ENCODE data around the gene NUP205.

The NUP205 gene, protein sequence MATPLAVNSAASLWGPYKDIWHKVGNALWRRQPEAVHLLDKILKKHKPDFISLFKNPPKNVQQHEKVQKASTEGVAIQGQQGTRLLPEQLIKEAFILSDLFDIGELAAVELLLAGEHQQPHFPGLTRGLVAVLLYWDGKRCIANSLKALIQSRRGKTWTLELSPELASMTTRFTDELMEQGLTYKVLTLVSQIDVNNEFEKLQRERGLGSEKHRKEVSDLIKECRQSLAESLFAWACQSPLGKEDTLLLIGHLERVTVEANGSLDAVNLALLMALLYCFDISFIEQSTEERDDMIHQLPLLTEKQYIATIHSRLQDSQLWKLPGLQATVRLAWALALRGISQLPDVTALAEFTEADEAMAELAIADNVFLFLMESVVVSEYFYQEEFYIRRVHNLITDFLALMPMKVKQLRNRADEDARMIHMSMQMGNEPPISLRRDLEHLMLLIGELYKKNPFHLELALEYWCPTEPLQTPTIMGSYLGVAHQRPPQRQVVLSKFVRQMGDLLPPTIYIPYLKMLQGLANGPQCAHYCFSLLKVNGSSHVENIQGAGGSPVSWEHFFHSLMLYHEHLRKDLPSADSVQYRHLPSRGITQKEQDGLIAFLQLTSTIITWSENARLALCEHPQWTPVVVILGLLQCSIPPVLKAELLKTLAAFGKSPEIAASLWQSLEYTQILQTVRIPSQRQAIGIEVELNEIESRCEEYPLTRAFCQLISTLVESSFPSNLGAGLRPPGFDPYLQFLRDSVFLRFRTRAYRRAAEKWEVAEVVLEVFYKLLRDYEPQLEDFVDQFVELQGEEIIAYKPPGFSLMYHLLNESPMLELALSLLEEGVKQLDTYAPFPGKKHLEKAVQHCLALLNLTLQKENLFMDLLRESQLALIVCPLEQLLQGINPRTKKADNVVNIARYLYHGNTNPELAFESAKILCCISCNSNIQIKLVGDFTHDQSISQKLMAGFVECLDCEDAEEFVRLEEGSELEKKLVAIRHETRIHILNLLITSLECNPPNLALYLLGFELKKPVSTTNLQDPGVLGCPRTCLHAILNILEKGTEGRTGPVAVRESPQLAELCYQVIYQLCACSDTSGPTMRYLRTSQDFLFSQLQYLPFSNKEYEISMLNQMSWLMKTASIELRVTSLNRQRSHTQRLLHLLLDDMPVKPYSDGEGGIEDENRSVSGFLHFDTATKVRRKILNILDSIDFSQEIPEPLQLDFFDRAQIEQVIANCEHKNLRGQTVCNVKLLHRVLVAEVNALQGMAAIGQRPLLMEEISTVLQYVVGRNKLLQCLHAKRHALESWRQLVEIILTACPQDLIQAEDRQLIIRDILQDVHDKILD (N-terminal part only)

DNA sequence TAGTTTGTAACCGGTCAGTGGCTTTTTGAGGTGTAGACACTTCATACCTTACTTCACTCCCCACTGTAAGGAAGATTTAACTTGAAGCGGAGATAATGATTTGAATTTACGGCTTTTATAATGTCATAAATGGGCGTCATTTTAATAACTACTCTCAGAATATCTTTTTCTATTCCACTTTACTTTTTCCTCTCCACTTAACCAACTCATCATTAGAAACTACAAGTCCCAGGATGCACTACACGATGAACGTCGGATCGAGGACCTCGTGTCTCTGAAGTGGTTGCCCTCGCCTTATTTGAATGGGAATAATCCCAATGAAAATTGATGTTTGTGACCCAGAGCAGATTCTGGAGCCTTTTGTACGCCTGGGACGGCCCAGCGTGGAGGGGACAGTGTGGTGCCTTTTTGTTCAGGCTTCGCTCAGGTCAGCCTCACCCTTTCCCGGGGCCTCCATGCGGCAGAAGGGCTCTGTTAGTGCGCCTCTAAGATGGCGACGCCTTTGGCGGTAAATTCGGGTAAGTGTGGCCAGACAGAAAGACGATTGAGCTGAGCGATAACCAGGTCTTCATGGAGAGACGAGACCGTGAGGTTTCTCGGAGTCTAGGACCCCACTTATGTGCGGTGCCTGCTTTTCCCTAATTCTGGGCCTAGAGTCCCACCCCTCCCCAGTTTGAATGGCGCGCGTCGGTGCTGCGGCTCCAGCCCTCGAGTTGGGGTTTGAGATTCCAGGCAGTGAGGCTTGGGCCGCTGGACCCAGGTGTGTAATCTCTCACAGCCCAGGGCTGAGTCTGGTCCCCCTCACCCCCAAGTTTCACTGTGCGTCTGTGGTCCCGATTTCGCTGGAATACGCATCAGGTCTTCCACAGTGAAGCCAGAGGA lies at the start of gene NUP205:
TSS of gene NUP205 (plus strand) at position 463 of the 882 bp plus-strand sequence. CDS start at position 491, 28 bp downstream.
- peak; percentile 87 for DNase-seq

DNA sequence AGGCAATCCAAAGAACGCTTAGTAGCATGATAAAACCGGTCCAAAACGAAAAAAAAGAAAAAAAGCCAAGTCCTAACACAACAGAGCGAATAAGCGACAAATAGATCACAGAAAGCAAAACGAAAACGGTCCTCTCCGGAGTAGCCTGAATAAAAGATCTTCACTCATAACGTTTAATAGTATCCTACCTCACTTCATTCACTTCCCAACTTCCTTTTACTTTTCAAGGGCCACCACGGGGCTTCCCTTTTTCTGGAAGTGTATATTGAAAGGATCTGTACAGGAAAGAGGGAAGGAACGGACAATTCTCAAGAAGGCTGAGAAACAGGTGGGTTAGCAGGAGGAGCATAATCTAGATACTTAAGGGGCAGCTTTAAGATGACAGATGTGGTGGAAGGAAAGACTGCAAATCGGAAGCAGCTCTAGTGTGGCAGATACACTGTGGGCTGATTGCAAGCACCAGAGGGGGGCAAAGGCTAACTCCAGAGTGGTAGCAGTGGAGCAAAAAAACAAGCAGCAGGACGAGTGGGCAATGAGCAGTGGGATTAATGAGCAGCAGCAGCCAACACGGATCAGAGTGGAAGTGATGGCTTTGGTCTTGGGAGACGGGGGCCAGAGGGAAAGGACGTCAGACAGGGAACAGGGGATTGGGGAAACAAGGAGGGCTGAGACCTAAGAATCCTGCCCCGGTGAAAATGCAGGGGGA lies 48.7 kb upstream of the NUP205 start:
- no peak for DNase-seq

DNA sequence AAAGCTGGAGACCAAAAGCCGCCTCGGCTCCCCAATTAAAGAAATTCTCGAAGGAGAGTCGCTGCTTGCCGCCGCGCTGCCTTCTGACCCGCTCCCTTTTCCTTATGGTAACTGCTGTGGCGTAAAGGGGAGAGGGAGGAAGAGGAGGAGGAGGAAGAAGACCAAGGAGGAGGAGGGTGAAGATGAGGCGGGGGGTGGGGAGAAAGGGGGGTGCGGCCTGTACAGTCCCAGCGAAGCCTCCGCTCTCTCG lies 48.2 kb upstream of the NUP205 start:
- no peak for DNase-seq

DNA sequence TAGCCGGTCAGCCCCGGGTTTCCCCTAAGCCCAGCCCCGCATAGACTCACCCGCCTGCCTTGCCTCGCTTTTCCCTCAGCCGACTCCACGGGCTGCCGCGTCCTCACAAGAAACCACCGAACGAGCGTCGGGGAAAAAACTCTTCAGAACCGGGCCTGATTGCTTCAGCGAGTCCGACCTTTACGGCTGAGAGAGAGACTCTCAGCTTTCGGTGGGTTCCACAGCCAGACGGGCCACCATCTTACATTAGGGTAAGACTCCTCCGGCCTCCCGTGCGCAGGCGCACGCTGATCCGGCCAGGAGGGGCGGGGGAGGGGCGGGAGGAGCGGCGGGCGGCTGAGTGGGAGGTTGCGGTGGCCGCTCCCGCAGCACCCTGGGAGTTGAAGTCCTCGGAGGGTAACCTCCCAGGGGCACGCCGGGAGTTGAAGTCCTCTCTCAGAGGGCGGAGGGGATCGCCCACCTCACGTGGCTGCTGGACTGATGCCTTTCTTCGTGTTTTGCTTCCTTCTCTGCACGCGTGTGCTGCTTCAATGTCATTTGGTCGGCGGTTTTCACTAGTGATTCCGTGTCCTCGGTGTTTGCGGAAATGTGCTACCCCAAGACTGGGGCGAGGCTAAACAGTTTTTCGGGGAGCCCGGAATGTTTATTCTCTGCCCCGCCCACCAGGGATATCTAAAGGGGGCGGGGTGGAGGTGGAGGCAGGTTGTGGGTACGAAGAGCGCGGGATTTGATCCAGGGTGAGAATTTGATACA lies 47.7 kb upstream of the NUP205 start, which contains the start of gene CNOT4:
TSS of gene CNOT4 (minus strand) at position 264 of the 753 bp plus-strand sequence. CDS start 71,771 bp downstream, outside the sequence.
- peak; percentile 96 for DNase-seq

DNA sequence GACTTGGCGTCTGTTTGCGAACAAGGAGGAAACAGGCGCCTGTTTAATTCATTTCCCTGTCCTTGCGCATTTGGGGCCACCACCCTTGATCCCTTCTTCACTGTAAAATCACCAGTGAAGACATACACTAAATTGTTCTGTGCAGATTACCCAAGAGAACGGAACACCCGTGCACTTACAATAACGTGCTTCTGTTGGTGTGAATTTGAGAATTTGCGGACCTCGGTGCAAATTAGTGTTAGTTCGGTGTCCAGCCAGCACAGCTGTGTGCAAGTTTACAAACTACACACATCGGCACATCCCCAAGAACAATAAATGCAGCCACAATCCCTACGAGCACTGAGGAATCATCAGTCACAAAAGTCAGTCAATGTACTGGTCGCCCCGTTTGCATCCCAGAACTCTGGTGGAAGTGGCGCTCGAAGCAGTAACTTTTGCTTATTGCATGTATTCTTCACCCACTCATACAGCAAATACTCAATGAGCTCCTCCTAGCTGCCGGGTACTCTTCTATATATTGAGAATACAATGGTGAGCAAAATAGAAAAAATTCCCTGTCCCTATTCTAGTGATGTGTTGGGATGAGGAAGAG lies 47.0 kb upstream of the NUP205 start:
- no peak for DNase-seq

DNA sequence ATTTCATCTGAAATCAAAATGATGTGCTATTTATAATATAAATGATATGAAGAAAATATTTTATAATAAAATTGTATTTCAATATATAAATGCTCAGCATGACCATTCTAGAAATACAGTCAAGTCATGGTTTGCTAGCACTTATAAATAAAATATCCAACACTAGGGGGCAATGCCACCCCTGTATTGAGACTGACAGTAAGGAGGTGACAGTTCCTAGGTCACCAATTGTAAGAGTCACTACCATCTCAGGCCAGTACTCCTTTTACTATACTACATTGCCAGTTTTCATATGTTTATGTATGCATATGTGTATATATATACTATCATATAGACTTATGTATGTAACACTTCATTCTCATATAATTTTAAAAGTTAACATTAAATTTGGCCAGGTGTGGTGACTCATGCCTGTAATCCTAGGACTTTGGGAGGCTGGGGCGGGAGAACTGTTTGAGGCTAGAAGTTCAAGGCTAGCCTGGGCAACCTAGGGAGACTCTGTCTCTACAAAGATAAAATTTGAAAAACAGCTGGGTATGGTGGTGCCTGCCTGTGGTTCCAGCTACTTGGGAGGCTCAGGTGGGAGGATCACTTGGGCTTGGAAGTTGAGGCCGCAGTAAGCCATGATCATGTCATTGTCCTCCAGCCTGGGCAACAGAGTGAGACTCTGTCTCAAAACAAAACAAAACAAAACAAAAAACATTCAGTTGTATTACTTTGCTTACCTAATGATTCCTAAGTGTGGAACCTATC lies 45.4 kb upstream of the NUP205 start:
- no peak for DNase-seq

DNA sequence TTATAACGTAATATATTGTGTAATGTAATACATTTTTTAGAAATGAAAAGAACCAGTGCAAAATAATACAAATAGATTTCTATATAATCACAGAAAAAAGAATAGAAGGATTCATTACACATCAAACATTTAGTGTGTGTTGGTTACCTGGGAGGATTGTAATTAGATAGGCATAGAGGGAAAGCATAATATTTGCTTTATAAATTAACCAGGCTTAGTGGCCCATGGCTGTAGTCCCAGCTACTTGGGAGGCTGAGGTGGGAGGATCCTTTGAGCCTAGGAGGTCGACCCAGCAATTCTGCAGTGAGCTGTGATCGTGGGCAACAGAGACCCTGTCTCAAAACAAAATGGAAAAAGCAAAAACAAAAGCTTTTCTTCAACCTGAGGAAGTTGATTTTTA lies 42.9 kb upstream of the NUP205 start:
- no peak for DNase-seq

DNA sequence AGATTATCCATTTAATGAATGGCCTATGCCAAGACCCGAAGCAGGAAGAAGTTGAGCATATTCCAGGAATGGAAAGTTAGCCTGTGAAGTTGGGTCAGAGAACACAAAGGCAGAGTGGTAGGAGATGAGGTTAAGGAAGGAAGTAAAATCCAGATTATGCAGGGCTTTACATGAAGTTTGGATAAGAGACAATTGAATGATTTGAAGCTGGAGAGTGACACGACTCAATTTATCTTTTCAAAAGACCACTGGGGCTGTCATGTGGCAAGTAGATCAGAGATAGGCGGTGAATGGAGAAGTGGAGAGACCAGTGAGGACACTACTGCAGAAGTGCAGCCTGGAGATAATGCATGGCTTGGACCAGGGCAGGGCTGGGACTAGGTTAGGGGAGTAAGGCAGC lies 40.7 kb upstream of the NUP205 start:
- DNase-seq, result no peak

DNA sequence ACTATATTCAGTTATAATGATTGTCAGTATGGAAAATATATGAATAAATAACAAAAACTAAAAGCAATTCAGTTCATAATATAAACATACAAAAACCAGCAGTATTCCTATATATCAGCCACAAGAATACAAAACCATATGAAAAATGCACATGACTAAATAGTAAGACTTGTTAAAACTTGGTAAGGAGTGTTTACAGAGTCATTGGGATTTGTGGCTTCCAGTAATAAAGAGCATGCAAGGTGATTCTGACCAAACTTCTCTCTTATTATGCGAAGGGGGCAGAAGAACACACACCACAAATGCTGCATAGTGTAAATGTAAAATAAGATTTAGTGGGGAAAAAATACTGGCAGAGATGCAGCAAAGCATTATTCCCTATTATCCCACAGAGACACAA lies 39.0 kb upstream of the NUP205 start:
- no peak for DNase-seq

DNA sequence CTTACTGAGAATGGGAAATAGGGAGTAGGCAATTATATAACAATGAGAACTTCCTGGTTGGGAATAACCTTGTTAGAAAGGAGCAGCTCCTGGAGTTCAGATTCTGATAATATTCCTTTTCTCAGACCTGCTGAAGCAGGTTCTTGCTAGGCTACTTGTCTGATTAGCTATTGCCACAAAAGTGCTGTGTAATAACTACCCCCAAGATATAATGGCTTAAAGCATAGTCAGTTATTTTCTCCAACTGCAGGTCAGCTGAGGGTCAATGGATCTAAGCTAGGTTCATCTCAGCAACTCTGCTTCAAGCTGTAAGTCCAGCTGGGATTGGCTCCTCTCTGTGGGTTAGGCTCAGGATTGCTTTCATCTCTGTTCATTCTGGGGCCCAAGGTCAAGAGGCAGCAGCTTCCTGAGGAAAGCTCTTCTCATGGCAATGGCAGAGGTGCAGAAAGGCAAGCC lies 38.5 kb upstream of the NUP205 start:
- no peak for DNase-seq

DNA sequence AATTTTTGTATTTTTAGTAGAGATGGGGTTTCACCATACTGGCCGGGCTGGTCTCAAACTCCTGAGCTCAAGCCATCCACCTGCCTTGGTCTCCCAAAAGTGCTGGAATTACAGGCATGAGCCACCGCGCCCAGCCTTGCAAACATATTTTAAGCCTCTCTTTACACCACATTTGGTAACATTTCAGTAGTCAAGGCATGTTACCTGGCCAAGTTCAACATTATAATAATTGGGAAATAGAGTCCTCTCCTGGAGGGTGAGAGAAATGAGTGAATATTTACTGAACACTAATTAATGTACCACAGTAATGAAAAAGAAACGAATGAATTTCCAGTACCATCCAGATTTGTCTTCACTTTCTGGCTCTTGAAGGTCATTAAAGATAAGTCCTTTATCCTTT lies 37.8 kb upstream of the NUP205 start:
- no peak for DNase-seq

DNA sequence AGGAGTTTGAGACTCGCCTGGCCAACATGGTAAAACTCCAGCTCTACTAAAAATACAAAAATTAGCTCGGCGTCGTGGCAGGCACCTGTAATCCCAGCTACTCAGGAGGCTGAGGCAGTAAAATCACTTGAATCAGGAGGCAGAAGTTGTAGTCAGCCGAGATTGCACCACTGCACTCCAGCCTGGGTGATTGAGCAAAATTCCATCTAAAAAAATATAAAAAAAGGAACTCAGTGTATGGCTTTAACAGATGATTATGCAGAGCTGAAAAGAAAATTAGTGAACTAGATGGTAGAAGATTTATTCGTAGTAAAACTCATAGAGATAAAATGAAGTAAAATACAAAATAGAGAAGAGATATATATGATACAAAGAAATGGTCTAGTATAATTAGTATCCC lies 35.2 kb upstream of the NUP205 start:
- no peak for DNase-seq

DNA sequence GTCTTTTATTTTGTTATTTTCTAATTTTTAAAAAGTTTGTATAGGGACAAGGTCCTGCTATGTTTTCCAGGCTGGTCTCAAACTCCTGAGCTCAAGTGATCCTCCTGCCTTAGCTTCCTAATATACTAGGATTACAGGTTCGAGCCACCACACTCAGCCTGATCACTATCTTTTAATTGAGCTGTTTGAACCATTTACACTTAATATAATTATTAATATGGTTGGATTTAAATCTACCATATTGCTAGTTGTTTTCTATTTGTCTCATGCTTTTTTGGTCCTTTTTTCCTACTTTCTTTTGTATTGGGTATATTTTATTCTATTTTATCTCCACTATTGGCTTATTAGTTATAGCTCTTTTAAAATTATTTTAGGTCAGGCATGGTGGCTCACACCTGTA lies 34.6 kb upstream of the NUP205 start:
- DNase-seq, result no peak

DNA sequence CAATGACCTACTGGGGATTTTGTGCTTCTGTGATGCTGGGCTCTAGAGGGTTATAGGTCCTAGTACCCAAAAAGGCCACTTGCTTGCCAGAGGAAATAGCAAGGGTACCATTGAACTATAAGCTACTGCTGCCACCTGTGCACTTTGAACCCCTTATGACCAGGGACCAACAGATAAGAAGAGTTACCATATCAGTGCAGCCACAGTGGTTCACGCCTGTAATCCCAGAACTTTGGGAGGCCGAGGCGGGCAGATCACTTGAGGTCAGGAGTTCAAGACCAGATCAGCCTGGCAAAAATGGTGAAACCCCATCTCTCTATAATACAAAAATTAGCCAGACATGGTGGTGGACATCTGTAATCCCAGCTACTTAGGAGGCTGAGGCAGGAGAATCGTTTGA lies 32.3 kb upstream of the NUP205 start:
- no peak for DNase-seq

DNA sequence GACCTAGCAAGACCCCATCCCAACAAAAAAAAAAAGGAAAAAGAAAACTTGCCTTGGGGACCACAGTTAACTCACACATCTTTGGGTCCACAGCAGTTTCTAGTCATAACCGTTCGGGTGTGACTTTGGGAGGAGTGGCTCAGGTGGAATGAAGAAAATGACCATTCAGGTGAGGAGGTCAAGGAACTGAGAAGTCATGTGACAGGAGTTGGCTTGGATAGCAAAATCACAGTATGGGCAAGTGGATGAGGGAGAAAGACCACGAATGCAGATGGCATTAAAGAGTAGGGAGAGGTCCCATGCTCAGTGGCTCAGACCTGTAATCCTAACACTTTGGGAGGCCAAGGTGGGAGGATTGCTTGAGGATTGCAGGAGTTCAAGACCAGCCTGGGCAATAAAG lies 30.7 kb upstream of the NUP205 start:
- no peak for DNase-seq

DNA sequence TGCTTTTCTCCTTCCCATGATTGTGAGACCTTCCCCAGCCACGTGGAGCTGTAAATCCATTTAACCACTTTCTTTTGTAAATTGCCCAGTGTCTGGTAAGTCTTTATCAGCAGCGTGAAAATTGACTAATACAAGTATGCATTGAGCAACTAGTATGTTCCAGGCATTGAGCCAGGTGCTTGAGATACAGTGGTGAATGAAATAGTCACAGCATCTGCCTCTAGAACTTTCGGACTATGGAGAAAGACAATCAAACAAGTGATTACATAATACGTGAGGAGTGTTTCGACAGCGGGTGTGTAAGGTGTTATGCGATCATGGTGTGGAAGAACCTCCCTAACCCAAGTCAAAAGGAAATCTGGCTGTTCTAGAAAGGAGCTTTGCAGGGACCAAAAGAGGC lies 21.6 kb upstream of the NUP205 start:
- DNase-seq, result no peak

DNA sequence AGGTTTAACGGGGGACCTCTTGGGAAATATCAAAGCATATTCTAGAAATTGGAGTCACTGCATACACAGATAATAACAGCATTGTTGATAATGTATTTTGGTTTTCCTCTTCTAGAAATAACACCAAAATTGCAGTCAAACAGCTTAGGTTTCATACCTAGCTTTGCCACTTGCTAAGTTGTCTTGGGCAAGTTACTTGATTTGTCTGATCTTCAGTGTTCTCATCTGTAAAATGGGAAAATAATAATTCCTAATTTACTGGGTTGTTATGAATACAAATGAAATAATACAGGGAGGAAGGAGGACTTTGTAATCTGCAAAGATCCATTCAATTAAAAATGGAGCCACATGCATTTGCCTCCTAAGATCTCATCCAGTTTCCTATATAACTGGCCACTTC lies 20.3 kb upstream of the NUP205 start:
- no peak for DNase-seq

DNA sequence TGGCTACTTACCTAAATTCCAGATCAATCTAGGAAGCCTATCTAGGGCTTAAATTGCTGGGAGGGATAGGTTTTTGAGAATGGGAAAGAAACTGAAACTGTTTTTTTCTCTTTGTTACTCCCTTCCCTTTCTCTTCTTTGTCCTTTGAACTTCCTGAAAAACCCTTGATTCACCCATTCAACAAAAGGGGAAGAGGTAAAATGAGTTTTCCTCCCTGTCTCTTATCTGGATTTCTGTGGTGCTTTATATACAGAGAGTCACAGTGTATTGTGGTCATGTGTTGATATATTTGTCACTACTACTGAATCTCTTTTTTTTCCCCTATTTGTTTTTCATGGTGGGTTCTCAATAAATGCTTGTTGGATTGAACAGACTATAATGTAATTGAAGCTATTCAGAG lies 19.8 kb upstream of the NUP205 start:
- DNase-seq, result no peak

DNA sequence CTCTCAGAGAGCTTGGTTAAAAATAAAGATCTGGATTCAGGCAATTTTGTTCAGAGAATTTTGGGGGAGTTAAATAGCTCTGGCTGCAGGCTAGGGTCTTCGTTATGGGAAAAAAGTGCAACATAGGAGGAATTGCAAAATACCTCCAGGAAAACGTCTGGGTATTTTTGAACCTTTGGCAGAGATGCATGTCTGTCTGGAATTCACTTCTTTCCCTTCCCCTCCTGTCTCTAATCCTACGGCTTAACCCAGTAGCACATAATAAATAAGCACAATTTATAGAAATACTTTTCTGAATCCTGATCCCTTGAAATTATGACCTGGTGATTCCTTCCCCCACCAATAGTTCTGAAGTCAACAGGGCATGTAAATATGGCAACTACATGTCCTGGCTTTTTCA lies 19.3 kb upstream of the NUP205 start:
- no peak for DNase-seq

DNA sequence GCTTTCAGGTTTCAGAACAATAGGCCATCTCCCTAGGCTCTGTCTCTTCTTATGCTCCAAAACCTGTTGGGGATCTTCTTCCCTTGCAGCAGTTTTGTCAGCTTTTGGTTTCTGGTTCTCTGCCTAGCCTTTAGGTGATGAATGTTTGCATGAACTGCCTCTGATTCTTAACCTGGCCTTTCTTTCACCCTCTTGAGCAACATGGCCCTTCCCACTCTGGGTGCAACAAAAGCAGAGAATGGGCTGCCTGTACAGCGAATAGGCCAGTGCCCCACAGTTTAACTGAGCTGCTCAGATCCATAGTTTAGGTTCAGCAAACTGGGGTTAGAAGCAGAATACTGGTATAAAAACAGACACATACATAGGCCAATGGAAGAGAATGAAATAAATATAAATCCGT lies 18.1 kb upstream of the NUP205 start:
- no peak for DNase-seq

Measured in activated CD8-positive, alpha-beta memory T cell treated with anti-CD3 and anti-CD28 coated beads, Interleukin-2, amount 50 U/mL, for 48 hours (primary cell).